DOHH2 (cell line): ENCODE results near the gene IFI16.
"Not testable (repeated sequence)": the region's sequence is repeated elsewhere in the genome, so short reads cannot be mapped to it uniquely, and the experiment has no call there.

Experiments
- H3F3A ChIP-seq: fragments of 200-600 bp; sonication (generic), shearing (Covaris generic); 2 replicates; pipeline ENCODE4 v1.6.0; 2016; ENCODE audit warnings: antibody characterized with exemption, mild to moderate bottlenecking; ENCODE audit not compliant: control insufficient read depth, insufficient read depth
- H3K27ac ChIP-seq: fragments of 200-600 bp; sonication (generic); 2 replicates; pipeline ENCODE4 v1.5.1; 2014; ENCODE audit warnings: low read depth, mild to moderate bottlenecking, low read length, moderate library complexity
- H3K27me3 ChIP-seq: fragments of 200-600 bp; sonication (generic); 2 replicates; pipeline ENCODE4 v1.6.1; 2014; ENCODE audit warnings: mild to moderate bottlenecking, low read length, mixed read lengths; ENCODE audit not compliant: control insufficient read depth
- H3K36me3 ChIP-seq: fragments of 200-600 bp; sonication (generic); 2 replicates; pipeline ENCODE4 v1.6.1; 2014; ENCODE audit warnings: mild to moderate bottlenecking, low read length, moderate library complexity, mixed read lengths; ENCODE audit not compliant: control insufficient read depth
- H3K4me1 ChIP-seq: fragments of 200-600 bp; sonication (generic); 2 replicates; pipeline ENCODE4 v1.6.1; 2014; ENCODE audit warnings: mild to moderate bottlenecking, low read length, mixed read lengths; ENCODE audit not compliant: control insufficient read depth
- H3K4me2 ChIP-seq: fragments of 200-600 bp; sonication (generic); 2 replicates; pipeline ENCODE4 v1.6.0; 2014; ENCODE audit warnings: mild to moderate bottlenecking, low read length, moderate library complexity
- H3K4me3 ChIP-seq: fragments of 200-600 bp; sonication (generic); 2 replicates; pipeline ENCODE4 v1.5.1; 2014; ENCODE audit warnings: mild to moderate bottlenecking, low read length, mixed read lengths
- H3K79me2 ChIP-seq: fragments of 200-600 bp; sonication (generic); 2 replicates; pipeline ENCODE4 v1.6.1; 2014; ENCODE audit warnings: mild to moderate bottlenecking, low read length, mixed read lengths; ENCODE audit not compliant: control insufficient read depth
- H3K9me2 ChIP-seq: fragments of 200-600 bp; sonication (generic); replicated peaks from 2 replicates; pipeline ENCODE4 v1.6.1; 2014; ENCODE audit warnings: mild to moderate bottlenecking, low read length, mixed read lengths; ENCODE audit not compliant: control insufficient read depth
- H3K9me3 ChIP-seq: fragments of 200-600 bp; sonication (generic); 2 replicates; pipeline ENCODE4 v1.6.1; 2014; ENCODE audit warnings: antibody characterized with exemption, low read length, mixed read lengths; ENCODE audit not compliant: control insufficient read depth, insufficient read depth
- H4K20me1 ChIP-seq: fragments of 200-600 bp; sonication (generic); 2 replicates; pipeline ENCODE4 v1.6.0; 2014; ENCODE audit warnings: low read depth, mild to moderate bottlenecking, antibody characterized with exemption, low read length, moderate library complexity; ENCODE audit not compliant: control insufficient read depth, insufficient read depth
- EZH2phosphoT487 ChIP-seq: fragments of 200-600 bp; sonication (generic); IDR thresholded peaks from 2 replicates; pipeline ENCODE4 v1.6.1; 2017; ENCODE audit warnings: borderline replicate concordance, mild to moderate bottlenecking, antibody characterized with exemption, low read length, moderate library complexity, mixed read lengths
- TF ChIP-seq, protein P1 (sequence below): fragments of 200-600 bp; sonication (generic); IDR thresholded peaks from one replicate; pipeline ENCODE4 v1.5.1; 2014; ENCODE audit warnings: antibody characterized with exemption, mild to moderate bottlenecking, low read depth, low read length; ENCODE audit not compliant: poor library complexity, severe bottlenecking

The IFI16 gene

DNA sequence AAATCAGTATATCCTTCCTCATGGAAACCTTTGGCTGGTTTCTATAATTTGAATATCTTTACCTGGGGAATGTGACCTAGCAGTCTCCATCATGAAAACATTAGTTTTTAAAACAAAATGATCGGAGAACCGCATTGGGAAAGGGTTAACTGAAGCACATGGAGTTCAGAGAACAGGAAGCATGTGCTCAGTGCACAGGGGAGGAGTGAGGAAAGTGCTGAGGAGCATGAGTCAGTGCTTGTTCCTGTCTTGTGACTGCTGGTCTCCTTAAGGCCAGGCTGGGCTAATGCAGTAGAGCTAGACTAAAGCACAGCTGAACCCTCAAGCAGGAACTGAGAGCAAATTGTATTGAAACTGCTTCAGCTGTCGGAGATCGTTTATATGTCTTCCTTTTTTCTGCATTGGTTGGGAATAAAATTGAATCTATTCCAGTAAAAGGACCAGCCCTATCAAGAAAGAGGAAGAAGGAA, 5.8 kb downstream of the IFI16 start:
- no peaks in the 10 kb centered on the region for H4K20me1 ChIP-seq
- peaks cover 66% of the 10 kb centered on the region for H3K4me1 ChIP-seq
- no peaks in the 10 kb centered on the region for H3K9me2 ChIP-seq
- H3K27ac ChIP-seq = peak overlapping the region; percentile 88
- no peaks in the 10 kb centered on the region for H3K9me3 ChIP-seq
- peaks cover 99% of the 10 kb centered on the region for H3K79me2 ChIP-seq
- peak overlapping the region; percentile 95 for H3K4me2 ChIP-seq
- H3K4me3 ChIP-seq = peak overlapping the region; percentile 94
- TF ChIP-seq, protein P1, sequence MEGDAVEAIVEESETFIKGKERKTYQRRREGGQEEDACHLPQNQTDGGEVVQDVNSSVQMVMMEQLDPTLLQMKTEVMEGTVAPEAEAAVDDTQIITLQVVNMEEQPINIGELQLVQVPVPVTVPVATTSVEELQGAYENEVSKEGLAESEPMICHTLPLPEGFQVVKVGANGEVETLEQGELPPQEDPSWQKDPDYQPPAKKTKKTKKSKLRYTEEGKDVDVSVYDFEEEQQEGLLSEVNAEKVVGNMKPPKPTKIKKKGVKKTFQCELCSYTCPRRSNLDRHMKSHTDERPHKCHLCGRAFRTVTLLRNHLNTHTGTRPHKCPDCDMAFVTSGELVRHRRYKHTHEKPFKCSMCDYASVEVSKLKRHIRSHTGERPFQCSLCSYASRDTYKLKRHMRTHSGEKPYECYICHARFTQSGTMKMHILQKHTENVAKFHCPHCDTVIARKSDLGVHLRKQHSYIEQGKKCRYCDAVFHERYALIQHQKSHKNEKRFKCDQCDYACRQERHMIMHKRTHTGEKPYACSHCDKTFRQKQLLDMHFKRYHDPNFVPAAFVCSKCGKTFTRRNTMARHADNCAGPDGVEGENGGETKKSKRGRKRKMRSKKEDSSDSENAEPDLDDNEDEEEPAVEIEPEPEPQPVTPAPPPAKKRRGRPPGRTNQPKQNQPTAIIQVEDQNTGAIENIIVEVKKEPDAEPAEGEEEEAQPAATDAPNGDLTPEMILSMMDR = no peak
- TF ChIP-seq EZH2phosphoT487 = no peak
- H3K27me3 ChIP-seq = no peaks in the 10 kb centered on the region
- H3K36me3 ChIP-seq = peaks cover 96% of the 10 kb centered on the region
- peaks cover 30% of the 10 kb centered on the region for H3F3A ChIP-seq

DNA sequence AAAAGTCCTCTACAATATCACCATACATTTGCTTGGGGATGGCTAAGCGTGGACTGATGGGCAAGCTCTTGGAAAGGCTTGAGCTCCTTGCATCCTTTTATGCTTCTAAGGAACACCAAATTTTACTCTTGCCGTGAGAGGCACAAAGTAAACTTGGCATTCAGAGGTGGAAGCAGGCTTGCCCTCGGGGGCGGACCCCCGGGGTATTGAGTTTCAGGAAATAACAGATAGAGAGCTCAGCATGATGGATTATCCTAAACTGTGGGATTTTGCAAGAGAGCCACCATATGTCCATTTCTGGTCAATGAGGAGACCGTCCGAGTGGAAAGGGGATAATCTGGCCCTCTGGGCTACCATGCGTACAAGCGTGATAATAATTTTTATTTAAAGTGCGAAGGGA, 14.0 kb downstream of the IFI16 start:
- peaks cover 98% of the 10 kb centered on the region for H3K36me3 ChIP-seq
- H3K27me3 ChIP-seq = no peaks in the 10 kb centered on the region
- H3K27ac ChIP-seq = no peak overlapping the region
- peaks cover 30% of the 10 kb centered on the region for H3K4me1 ChIP-seq
- H3K9me2 ChIP-seq = no peaks in the 10 kb centered on the region
- H3F3A ChIP-seq = peaks cover 7% of the 10 kb centered on the region
- TF ChIP-seq EZH2phosphoT487 = no peak
- TF ChIP-seq, protein P1 = no peak
- H4K20me1 ChIP-seq = peaks cover 35% of the 10 kb centered on the region
- H3K9me3 ChIP-seq = no peaks in the 10 kb centered on the region
- no peak overlapping the region for H3K4me2 ChIP-seq
- H3K79me2 ChIP-seq = peaks cover 99% of the 10 kb centered on the region
- H3K4me3 ChIP-seq = no peak overlapping the region

DNA sequence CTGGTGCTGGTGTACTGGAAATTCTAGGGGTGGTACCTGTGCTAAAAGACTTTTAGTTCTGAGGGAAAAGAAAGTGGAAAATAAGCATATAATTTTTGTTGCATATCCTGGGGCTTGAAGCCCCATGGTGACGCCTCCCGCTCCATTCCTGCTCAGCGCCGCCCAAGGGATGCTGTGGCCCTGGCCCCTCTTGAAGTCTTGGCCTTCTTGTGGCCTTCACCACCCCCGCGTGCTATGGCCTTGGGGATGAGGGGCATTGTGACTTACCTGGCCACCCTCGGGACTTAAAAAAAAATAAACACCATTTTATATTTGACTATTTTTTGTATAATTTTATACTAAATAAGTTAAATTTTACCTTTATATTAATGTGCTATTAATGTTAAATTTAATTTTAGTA, 15.3 kb downstream of the IFI16 start:
- Histone ChIP-seq H4K20me1 (peaks cover 44% of the 10 kb centered on the region), H3K4me3 (no peak overlapping the region), H3K27ac (no peak overlapping the region), H3K9me2 (no peaks in the 10 kb centered on the region), H3K27me3 (no peaks in the 10 kb centered on the region), H3K4me1 (peaks cover 27% of the 10 kb centered on the region), H3K9me3 (no peaks in the 10 kb centered on the region), H3F3A (peaks cover 4% of the 10 kb centered on the region; the same call in 1 of the 2 replicates), H3K4me2 (no peak overlapping the region), H3K79me2 (peaks cover 99% of the 10 kb centered on the region), H3K36me3 (peaks cover 98% of the 10 kb centered on the region)
- TF ChIP-seq, protein P1 = no peak
- TF ChIP-seq EZH2phosphoT487 = no peak

DNA sequence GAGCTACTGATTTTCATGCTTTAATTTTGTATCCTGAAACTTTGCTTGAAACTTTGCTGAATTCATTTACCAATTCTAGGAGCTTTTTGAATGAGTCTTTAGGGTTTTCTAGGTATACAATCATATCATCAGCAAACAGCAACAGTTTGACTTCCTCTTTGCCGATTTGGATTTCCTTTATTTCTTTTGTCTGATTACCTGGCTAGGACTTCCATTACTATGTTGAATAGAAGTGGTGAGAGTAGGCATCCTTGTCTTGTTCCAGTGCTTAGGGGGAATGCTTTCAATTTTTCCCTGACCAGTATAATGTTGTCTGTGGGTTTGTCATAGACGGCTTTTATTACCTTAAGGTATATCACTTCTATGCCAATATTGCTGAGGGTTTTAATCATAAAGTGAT, 17.1 kb downstream of the IFI16 start:
- H3K27me3 ChIP-seq, H3K9me2 ChIP-seq, H3F3A ChIP-seq, H3K4me3 ChIP-seq, H3K9me3 ChIP-seq, H3K27ac ChIP-seq: not testable (repeated sequence)
- H3K36me3 ChIP-seq = peaks cover 98% of the 10 kb centered on the region
- peaks cover 25% of the 10 kb centered on the region for H3K4me1 ChIP-seq
- H3K4me2 ChIP-seq = peak overlapping the region; percentile 17; the same call in 1 of the 2 replicates
- H3K79me2 ChIP-seq = peaks cover 99% of the 10 kb centered on the region
- peaks cover 52% of the 10 kb centered on the region for H4K20me1 ChIP-seq
